Left ventricle myocardium inferior (tissue), 1 donor: ENCODE measurements around the gene ITGA1. TPM values are rescaled to one million over a fixed set of nuclear protein-coding genes. Genes with fewer than 3 reads are reported as not detected.

Experiments used
- DNase-seq: peaks from one replicate; pipeline ENCODE4 v3.0.0-alpha.2; 2020
- H3K27ac ChIP-seq: fragments of 200-600 bp; replicated peaks from 2 replicates; pipeline ENCODE4 v1.8.0; 2021
- H3K27me3 ChIP-seq: fragments of 200-600 bp; 2 replicates; pipeline ENCODE4 v1.8.0; 2021; ENCODE audit warnings: low read depth
- H3K36me3 ChIP-seq: fragments of 200-600 bp; 2 replicates; pipeline ENCODE4 v1.8.0; 2021
- H3K4me1 ChIP-seq: fragments of 200-600 bp; 2 replicates; pipeline ENCODE4 v1.8.0; 2021
- H3K4me3 ChIP-seq: fragments of 200-600 bp; 2 replicates; pipeline ENCODE4 v1.8.0; 2021; ENCODE audit warnings: mild to moderate bottlenecking, moderate library complexity
- H3K9me3 ChIP-seq: fragments of 200-600 bp; replicated peaks from 2 replicates; pipeline ENCODE4 v1.8.0; 2021
- intact Hi-C: fragments of 100-400 bp; cut with micrococcal nuclease; formaldehyde crosslinking; loops from one replicate; pipeline ENCODE4 v1.11.0; 2022
- total RNA-seq: library from RNA; stranded (reverse); fragmentation: NEBNext Ultra II Directional; extraction: Animal tissue kit (Norgen Biotek cat#: 25700); gene quantifications from one replicate; pipeline ENCODE4 v1.2.1, GENCODE V29; 2021
- TF ChIP-seq, protein P1 (sequence below): fragments of 200-600 bp; IDR thresholded peaks from 2 replicates; pipeline ENCODE4 v1.8.0; 2021; ENCODE audit warnings: antibody characterized with exemption, mild to moderate bottlenecking, borderline replicate concordance
- donor health status: DM: no; HTN: yes; CAD: no; lungs with severe emphysema.

ITGA1 gene
- total RNA-seq, 1 donor from 2014 or later: 28.4 TPM

DNA sequence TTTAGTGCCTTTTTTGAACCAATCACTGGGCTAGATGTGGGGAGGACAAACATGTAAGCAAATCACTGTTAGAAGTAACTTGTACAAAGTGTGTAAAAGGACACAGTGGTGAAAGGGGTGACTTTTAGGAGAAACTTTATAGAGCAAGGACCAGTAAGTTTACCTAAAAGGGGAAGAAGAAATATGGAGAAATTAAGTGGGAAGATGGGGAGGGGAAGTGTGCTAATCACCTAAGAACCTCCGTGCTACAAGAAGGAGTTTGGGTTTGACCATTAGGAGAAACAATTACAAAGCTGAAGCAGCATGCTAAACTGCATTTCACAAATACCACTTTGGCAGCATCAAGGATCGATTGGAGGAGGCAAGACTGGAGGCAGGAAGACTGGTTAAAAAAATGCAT lies 17.3 kb downstream of the ITGA1 start:
- intact Hi-C loops: no loop called here
- Histone ChIP-seq H3K4me1 (peaks cover 100% of the 10 kb centered on the region), H3K4me3 (peak overlapping the region; percentile 74), H3K27ac (peak overlapping the region; percentile 96), H3K27me3 (no peaks in the 10 kb centered on the region), H3K36me3 (peaks cover 13% of the 10 kb centered on the region), H3K9me3 (no peaks in the 10 kb centered on the region)
- no peak for DNase-seq
- TF ChIP-seq, protein P1, sequence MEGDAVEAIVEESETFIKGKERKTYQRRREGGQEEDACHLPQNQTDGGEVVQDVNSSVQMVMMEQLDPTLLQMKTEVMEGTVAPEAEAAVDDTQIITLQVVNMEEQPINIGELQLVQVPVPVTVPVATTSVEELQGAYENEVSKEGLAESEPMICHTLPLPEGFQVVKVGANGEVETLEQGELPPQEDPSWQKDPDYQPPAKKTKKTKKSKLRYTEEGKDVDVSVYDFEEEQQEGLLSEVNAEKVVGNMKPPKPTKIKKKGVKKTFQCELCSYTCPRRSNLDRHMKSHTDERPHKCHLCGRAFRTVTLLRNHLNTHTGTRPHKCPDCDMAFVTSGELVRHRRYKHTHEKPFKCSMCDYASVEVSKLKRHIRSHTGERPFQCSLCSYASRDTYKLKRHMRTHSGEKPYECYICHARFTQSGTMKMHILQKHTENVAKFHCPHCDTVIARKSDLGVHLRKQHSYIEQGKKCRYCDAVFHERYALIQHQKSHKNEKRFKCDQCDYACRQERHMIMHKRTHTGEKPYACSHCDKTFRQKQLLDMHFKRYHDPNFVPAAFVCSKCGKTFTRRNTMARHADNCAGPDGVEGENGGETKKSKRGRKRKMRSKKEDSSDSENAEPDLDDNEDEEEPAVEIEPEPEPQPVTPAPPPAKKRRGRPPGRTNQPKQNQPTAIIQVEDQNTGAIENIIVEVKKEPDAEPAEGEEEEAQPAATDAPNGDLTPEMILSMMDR: no peak

- Histone ChIP-seq H3K4me1 (peaks cover 98% of the 10 kb centered on the region), H3K27me3 (no peaks in the 10 kb centered on the region), H3K36me3 (peaks cover 13% of the 10 kb centered on the region), H3K9me3 (no peaks in the 10 kb centered on the region), H3K27ac (no peak overlapping the region), H3K4me3 (no peak overlapping the region)
- no peak for DNase-seq
- intact Hi-C loops: no loop called here
- TF ChIP-seq, protein P1: no peak
These were observed 17.9 kb downstream of the ITGA1 start for GRCh38 chr5:52805615-52806014.

GRCh38 chr5:52807037-52807436 lies 19.3 kb downstream of the ITGA1 start:
- intact Hi-C loops: no loop called here
- H3K27me3 ChIP-seq: no peaks in the 10 kb centered on the region
- no peak overlapping the region for H3K27ac ChIP-seq
- H3K4me1 ChIP-seq: peaks cover 95% of the 10 kb centered on the region
- no peak for DNase-seq
- no peaks in the 10 kb centered on the region for H3K9me3 ChIP-seq
- peaks cover 6% of the 10 kb centered on the region for H3K36me3 ChIP-seq
- H3K4me3 ChIP-seq: no peak overlapping the region
- TF ChIP-seq, protein P1: no peak

DNA sequence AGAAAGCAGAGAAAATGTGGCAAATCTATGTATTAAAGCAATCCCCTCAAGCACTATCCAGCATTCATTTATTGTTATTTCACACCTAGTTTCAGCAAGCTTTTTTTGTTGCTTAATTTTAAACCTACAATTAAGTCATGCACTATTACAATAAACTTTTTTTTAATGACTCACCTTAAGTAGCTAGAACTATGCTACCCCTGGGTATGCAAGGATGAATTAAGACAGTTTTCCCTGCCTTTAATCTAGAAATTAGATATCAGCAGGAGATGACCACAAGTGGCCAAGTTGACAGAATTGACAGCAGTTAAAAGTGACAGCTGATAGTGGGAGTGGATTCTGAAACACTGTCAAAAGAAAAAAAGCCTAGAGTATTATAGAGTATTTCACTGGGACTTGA lies 20.0 kb downstream of the ITGA1 start:
- TF ChIP-seq, protein P1: no peak
- Histone ChIP-seq H3K4me1 (peaks cover 91% of the 10 kb centered on the region), H3K27me3 (no peaks in the 10 kb centered on the region), H3K36me3 (no peaks in the 10 kb centered on the region), H3K9me3 (no peaks in the 10 kb centered on the region), H3K4me3 (no peak overlapping the region), H3K27ac (peak overlapping the region; percentile 10)
- intact Hi-C loops: no loop called here
- DNase-seq: no peak

DNA sequence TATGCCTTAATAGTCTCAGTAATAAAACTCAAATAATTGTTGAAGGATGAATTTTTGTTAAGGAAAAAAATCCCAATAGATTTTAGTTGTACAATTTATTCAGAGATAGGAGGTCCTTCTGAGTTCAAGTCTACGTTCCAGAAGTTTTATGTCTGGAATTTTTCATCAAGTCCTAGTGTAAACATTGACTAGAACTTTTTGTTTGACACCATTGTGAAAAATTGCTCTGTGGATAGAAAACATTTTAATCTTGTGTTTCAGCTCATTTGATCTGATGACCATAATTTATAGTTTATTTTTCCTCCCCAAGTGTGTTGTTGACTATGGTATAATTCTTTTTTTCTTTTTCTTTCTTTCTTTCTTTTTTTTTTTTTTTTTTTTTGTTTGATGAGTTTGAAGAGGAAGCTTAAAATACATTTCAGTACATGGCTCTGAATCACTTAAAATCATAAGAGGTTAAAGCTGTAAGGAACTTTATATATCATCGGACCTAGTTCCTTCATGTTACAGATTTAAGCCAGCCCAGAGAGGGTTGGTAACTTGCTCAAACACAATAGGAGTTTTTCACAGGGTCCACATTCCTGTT lies 20.7 kb downstream of the ITGA1 start:
- H3K4me1 ChIP-seq: peaks cover 90% of the 10 kb centered on the region
- TF ChIP-seq, protein P1: no peak
- no peak overlapping the region for H3K4me3 ChIP-seq
- peak overlapping the region; percentile 10 for H3K27ac ChIP-seq
- H3K9me3 ChIP-seq: no peaks in the 10 kb centered on the region
- DNase-seq: no peak
- intact Hi-C loops: no loop called here
- no peaks in the 10 kb centered on the region for H3K27me3 ChIP-seq
- no peaks in the 10 kb centered on the region for H3K36me3 ChIP-seq
